Endothelial cell of umbilical vein (primary cell): ENCODE results near the gene HSD17B11. TPM values are rescaled to one million over a fixed set of nuclear protein-coding genes. Genes with fewer than 3 reads are reported as not detected.

Experiments used
- BruUV-seq: library from RNA; stranded (reverse); fragments of 400-500 nt; replicated peaks from 2 replicates; lab custom pipeline; 2021; lab: Mats Ljungman, UMichigan
- CTCF ChIA-PET: fragments of 300-600, 350-600 bp; sonication (Branson Sonifier 250); formaldehyde crosslinking; loops from one replicate; lab custom pipeline; 2021; ENCODE audit warnings: antibody characterized with exemption, inconsistent platforms; lab: Charles Lee
- POLR2A ChIA-PET: fragments of 300-600, 350-600 bp; sonication (Branson Sonifier 250); formaldehyde crosslinking; loops from one replicate; lab custom pipeline; 2021; ENCODE audit warnings: antibody characterized with exemption, inconsistent platforms; lab: Charles Lee
- DNase-seq: peaks from one replicate; pipeline ENCODE4 v3.0.0-alpha.2; 2011; ENCODE audit warnings: low read depth, low spot score
- FAIRE-seq: peaks from 2 replicates; lab custom pipeline; 2011; peaks lifted over from hg19 to GRCh38; lab: Jason Lieb, UNC
- H2AFZ ChIP-seq: 2 replicates; pipeline ENCODE4 v1.6.0; 2012; ENCODE audit warnings: low read depth, low read length, control low read depth, inconsistent platforms
- H3K27ac ChIP-seq: 2 replicates; pipeline ENCODE4 v1.5.1; 2011; ENCODE audit warnings: low read depth, mild to moderate bottlenecking, control low read depth, low read length, moderate library complexity; ENCODE audit not compliant: insufficient read depth
- H3K27me3 ChIP-seq, 2 experiments: 2 replicates each; pipeline versions ENCODE4 v1.6.0 to v1.6.1; 2011; ENCODE audit warnings: low read length in 2 of 2, mixed read lengths in 1 of 2; ENCODE audit not compliant: control insufficient read depth in 2 of 2, insufficient read depth in 2 of 2
- H3K36me3 ChIP-seq, 2 experiments: 2 replicates in 1 of 2; 3 replicates in 1 of 2; pipeline ENCODE4 v1.5.1; 2011; ENCODE audit warnings: low read length in 2 of 2, mild to moderate bottlenecking in 1 of 2, moderate library complexity in 1 of 2; ENCODE audit not compliant: control insufficient read depth in 2 of 2, insufficient read depth in 2 of 2; ENCODE audit errors: extremely low read depth in 1 of 2
- H3K4me1 ChIP-seq: 3 replicates; pipeline ENCODE4 v1.5.1; 2011; ENCODE audit warnings: mild to moderate bottlenecking, low read length; ENCODE audit not compliant: control insufficient read depth, insufficient read depth; ENCODE audit errors: extremely low read depth
- H3K4me2 ChIP-seq: 2 replicates; pipeline ENCODE4 v1.6.1; 2011; ENCODE audit warnings: low read length, control low read depth, mixed read lengths; ENCODE audit not compliant: insufficient read depth
- H3K4me3 ChIP-seq, 3 experiments: fragments of 200-600 bp in 1 of 3; sonication (generic), shearing (Covaris generic) in 1 of 3; replicated peaks in 1 of 3; 2 replicates each; pipeline ENCODE4 v1.5.1; 2011 to 2016; ENCODE audit warnings: control low read depth in 3 of 3, low read length in 3 of 3, mild to moderate bottlenecking in 2 of 3, inconsistent platforms in 1 of 3, low read depth in 1 of 3, moderate library complexity in 1 of 3; ENCODE audit not compliant: insufficient read depth in 1 of 3
- H3K79me2 ChIP-seq: 2 replicates; pipeline ENCODE4 v1.6.0; 2012; ENCODE audit warnings: low read length, inconsistent platforms; ENCODE audit not compliant: control insufficient read depth, insufficient read depth
- H3K9ac ChIP-seq: replicated peaks from 2 replicates; pipeline ENCODE3; 2011; ENCODE audit warnings: low read length, control low read depth; ENCODE audit not compliant: insufficient read depth; ENCODE audit errors: extremely low read depth
- H3K9me1 ChIP-seq: replicated peaks from 3 replicates; pipeline ENCODE4 v1.6.0; 2011; ENCODE audit warnings: mild to moderate bottlenecking, low read length; ENCODE audit not compliant: control insufficient read depth, insufficient read depth; ENCODE audit errors: extremely low read depth
- H3K9me3 ChIP-seq: replicated peaks from 2 replicates; pipeline ENCODE4 v1.5.1; 2012; ENCODE audit warnings: low read length, inconsistent platforms; ENCODE audit not compliant: control insufficient read depth, insufficient read depth
- H4K20me1 ChIP-seq: replicated peaks from 2 replicates; pipeline ENCODE3; 2011; ENCODE audit warnings: mild to moderate bottlenecking, low read length; ENCODE audit not compliant: control insufficient read depth, insufficient read depth; ENCODE audit errors: extremely low read depth
- CTCF ChIP-seq, 2 donors: IDR thresholded peaks; 1 replicate in 1 of 2; 2 replicates in 1 of 2; pipeline ENCODE4 v1.5.1; 2011; ENCODE audit warnings: low read length in 2 of 2, mild to moderate bottlenecking in 2 of 2, moderate library complexity in 2 of 2, control low read depth in 1 of 2, inconsistent platforms in 1 of 2, low read depth in 1 of 2; ENCODE audit not compliant: insufficient read depth in 1 of 2; ENCODE audit errors: extremely low read depth in 1 of 2
- EZH2 ChIP-seq: IDR thresholded peaks from 2 replicates; pipeline ENCODE4 v1.6.1; 2012; ENCODE audit warnings: borderline replicate concordance, low read depth, mild to moderate bottlenecking, moderate library complexity, low read length, inconsistent platforms; ENCODE audit not compliant: severe bottlenecking
- FOS ChIP-seq: IDR thresholded peaks from 2 replicates; pipeline ENCODE4 v1.6.1; 2011; ENCODE audit warnings: mild to moderate bottlenecking, low read length, moderate library complexity, borderline replicate concordance; ENCODE audit not compliant: insufficient read depth
- GATA2 ChIP-seq: IDR thresholded peaks from 2 replicates; pipeline ENCODE4 v1.7.0; 2011; ENCODE audit warnings: low read depth, mild to moderate bottlenecking, moderate library complexity, mixed read lengths, low read length; ENCODE audit not compliant: insufficient read length, insufficient read depth
- JUN ChIP-seq: IDR thresholded peaks from 2 replicates; pipeline ENCODE4 v1.6.1; 2011; ENCODE audit warnings: borderline replicate concordance, low read depth; ENCODE audit not compliant: insufficient read length, insufficient read depth
- MAX ChIP-seq: IDR thresholded peaks from 2 replicates; pipeline ENCODE4 v1.6.1; 2011; ENCODE audit not compliant: insufficient read depth, insufficient read length
- MYC ChIP-seq: IDR thresholded peaks from one replicate; pipeline ENCODE4 v1.6.1; 2011; ENCODE audit warnings: mild to moderate bottlenecking, low read depth, low read length
- POLR2A ChIP-seq: IDR thresholded peaks from 2 replicates; pipeline ENCODE4 v1.6.1; 2012; ENCODE audit warnings: low read depth, mild to moderate bottlenecking, control low read depth, low read length
- POLR2AphosphoS5 ChIP-seq: IDR thresholded peaks from 2 replicates; pipeline ENCODE4 v1.6.1; 2012; ENCODE audit warnings: low read depth, mild to moderate bottlenecking, control low read depth, low read length, moderate library complexity; ENCODE audit not compliant: insufficient read depth
- dilution Hi-C: fragments of 300-500 bp; cut with MboI; formaldehyde crosslinking; loops from one replicate; pipeline ENCODE4 v1.15.0; 2019; ENCODE audit warnings: low sequenced_read_pairs; ENCODE audit not compliant: extremely low pct_ligation_motif_present
- intact Hi-C: fragments of 100-400 bp; cut with micrococcal nuclease; formaldehyde crosslinking; loops from one replicate; pipeline ENCODE4 v1.10.0; 2022
- polyA plus RNA-seq, 4 experiments: library from polyadenylated mRNA; depleted of rRNA in 3 of 4; stranded (reverse) in 3 of 4; unstranded in 1 of 4; fragments of >200 nt; gene quantifications; 2 replicates each; pipeline versions ENCODE4 v1.2.1 to v1.2.3, GENCODE V29; 2011 to 2012; ENCODE audit warnings: missing spikeins in 1 of 4
- total RNA-seq: library from RNA; stranded (reverse); gene quantifications from 2 replicates; pipeline ENCODE4 v1.2.3, GENCODE V29; 2021

HSD17B11 gene
- total and polyA plus RNA-seq, 2 donors (not counting 3 experiments of a cell fraction or from before 2014, with no cell fraction given), result 10.7 to 21.1 TPM

- ChIA-PET CTCF (no interaction called here), POLR2A (no interaction called here)
- Histone ChIP-seq H3K27me3 (no peaks in the 10 kb centered on the region), H4K20me1 (no peaks in the 10 kb centered on the region), H3K9me3 (peaks cover 2% of the 10 kb centered on the region), H3K4me2 (no peak overlapping the region), H3K4me3 (no peak overlapping the region), H3K4me1 (no peaks in the 10 kb centered on the region), H2AFZ (no peak overlapping the region), H3K9me1 (no peaks in the 10 kb centered on the region), H3K36me3 (no peaks in the 10 kb centered on the region), H3K79me2 (no peaks in the 10 kb centered on the region), H3K27ac (no peak overlapping the region), H3K9ac (no peak overlapping the region)
- FAIRE-seq, result no peak
- no peak for TF ChIP-seq FOS
- no peak for TF ChIP-seq POLR2AphosphoS5
- TF ChIP-seq MYC, result no peak
- no peak for TF ChIP-seq GATA2
- no peak for TF ChIP-seq CTCF (IDR thresholded peaks at IDR 0.05; ENCODE audit: extremely low read depth in 1 of 2, insufficient read depth in 1 of 2, low read depth in 1 of 2, low read length in 2 of 2)
- TF ChIP-seq JUN, result no peak
- no peak for TF ChIP-seq POLR2A
- no peak for TF ChIP-seq MAX
- TF ChIP-seq EZH2, result no peak
- DNase-seq, result no peak
- dilution Hi-C loops (no loop called here), intact Hi-C loops (no loop called here)
- no TSS peak for BruUV-seq
Measured at GRCh38 chr4:87337361-87337760, 53.6 kb downstream of the HSD17B11 start.
